Activated CD4-positive, alpha-beta T cell treated with anti-CD3 and anti-CD28 coated beads, Interleukin-2, amount 10 ng/mL, durations not matched to agents 24 days and 14 days (primary cell): ENCODE results near the gene FRMD4A. TPM values are rescaled to one million over a fixed set of nuclear protein-coding genes. Genes with fewer than 3 reads are reported as not detected.
"Not testable (repeated sequence)": the region's sequence is repeated elsewhere in the genome, so short reads cannot be mapped to it uniquely, and the experiment has no call there.

ENCODE experiments used
- DNase-seq: peaks from one replicate; pipeline ENCODE4 v3.0.0; 2022
- H3K27ac Mint-ChIP-seq: one replicate; pipeline ENCODE4 v1.8.0; 2022; ENCODE audit warnings: mild to moderate bottlenecking, mixed read lengths
- H3K27me3 Mint-ChIP-seq: one replicate; pipeline ENCODE4 v1.8.0; 2022; ENCODE audit warnings: mixed read lengths
- H3K36me3 Mint-ChIP-seq: one replicate; pipeline ENCODE4 v1.8.0; 2022; ENCODE audit warnings: low read depth, mild to moderate bottlenecking, mixed read lengths
- H3K4me1 Mint-ChIP-seq: one replicate; pipeline ENCODE4 v1.8.0; 2021; ENCODE audit warnings: mixed read lengths
- H3K4me3 Mint-ChIP-seq: one replicate; pipeline ENCODE4 v1.8.0; 2022; ENCODE audit warnings: mild to moderate bottlenecking, moderate library complexity, mixed read lengths
- H3K9me3 Mint-ChIP-seq: one replicate; pipeline ENCODE4 v1.8.0; 2021; ENCODE audit warnings: mixed read lengths
- intact Hi-C: fragments of 100-400 bp; cut with micrococcal nuclease; formaldehyde crosslinking; loops from one replicate; pipeline ENCODE4 v1.15.1; 2023
- total RNA-seq: library from RNA; stranded (reverse); gene quantifications from 2 replicates; pipeline ENCODE4 v1.2.3, GENCODE V29; 2022

Gene FRMD4A
- total RNA-seq, 1 donor from 2014 or later: 0.98 TPM

GRCh38 chr10:14142606-14143250 lies 188.0 kb downstream of the FRMD4A start:
- H3K27me3 Mint-ChIP-seq: peaks cover 7% of the 10 kb centered on the region
- no peaks in the 10 kb centered on the region for H3K36me3 Mint-ChIP-seq
- H3K4me1 Mint-ChIP-seq: no peaks in the 10 kb centered on the region
- no peak overlapping the region for H3K4me3 Mint-ChIP-seq
- intact Hi-C loops: no loop called here
- DNase-seq: no peak
- no peaks in the 10 kb centered on the region for H3K9me3 Mint-ChIP-seq
- no peak overlapping the region for H3K27ac Mint-ChIP-seq

- no peaks in the 10 kb centered on the region for H3K36me3 Mint-ChIP-seq
- DNase-seq: no peak
- intact Hi-C loops: no loop called here
- no peaks in the 10 kb centered on the region for H3K9me3 Mint-ChIP-seq
- no peak overlapping the region for H3K4me3 Mint-ChIP-seq
- no peak overlapping the region for H3K27ac Mint-ChIP-seq
- no peaks in the 10 kb centered on the region for H3K4me1 Mint-ChIP-seq
- peaks cover 2% of the 10 kb centered on the region for H3K27me3 Mint-ChIP-seq
Measured at GRCh38 chr10:14141283-14141682, 189.4 kb downstream of the FRMD4A start.

DNA sequence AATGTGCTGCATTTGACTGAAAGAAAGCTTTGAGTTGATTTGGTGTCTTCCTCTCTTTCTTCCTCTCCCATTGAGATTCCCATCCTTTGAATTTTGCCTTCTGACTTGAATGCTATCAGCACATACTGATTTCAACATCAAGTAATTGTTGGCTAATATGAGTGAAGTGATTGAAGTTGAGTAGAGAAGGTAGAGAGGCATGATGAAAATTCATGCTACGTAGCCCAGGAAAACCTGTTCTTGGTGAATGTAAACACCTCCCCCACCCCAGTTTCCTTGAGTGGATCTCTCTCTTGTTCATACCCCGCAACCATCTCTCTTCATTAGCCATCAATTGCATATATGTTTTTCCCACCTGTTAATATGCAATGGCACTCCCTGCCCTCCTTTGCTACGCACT lies 193.3 kb downstream of the FRMD4A start:
- no peak for DNase-seq
- no peaks in the 10 kb centered on the region for H3K4me1 Mint-ChIP-seq
- H3K27me3 Mint-ChIP-seq: peaks cover 4% of the 10 kb centered on the region
- H3K36me3 Mint-ChIP-seq: no peaks in the 10 kb centered on the region
- H3K9me3 Mint-ChIP-seq: peaks cover 8% of the 10 kb centered on the region
- H3K27ac Mint-ChIP-seq: no peak overlapping the region
- H3K4me3 Mint-ChIP-seq: no peak overlapping the region
- intact Hi-C loops: no loop called here

DNA sequence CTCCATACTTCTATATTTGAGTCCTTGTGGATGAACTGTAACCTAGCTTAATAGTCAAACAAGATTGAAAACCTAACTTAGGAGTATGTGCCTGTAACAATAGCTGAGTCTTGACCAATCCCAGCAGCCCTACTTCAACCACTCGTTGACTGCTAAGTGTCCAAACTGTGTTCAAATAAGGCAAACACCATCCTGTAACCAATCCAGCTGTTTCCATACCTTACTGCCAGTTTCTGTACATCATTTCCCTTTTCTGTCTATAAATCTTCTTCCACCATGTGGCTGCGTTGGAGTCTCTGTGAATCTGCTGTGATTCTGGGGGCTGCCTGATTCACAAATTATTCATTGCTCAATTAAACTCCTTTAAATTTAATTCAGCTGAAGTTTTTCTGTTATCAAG lies 195.5 kb downstream of the FRMD4A start:
- H3K36me3 Mint-ChIP-seq, H3K27me3 Mint-ChIP-seq, H3K9me3 Mint-ChIP-seq, H3K4me1 Mint-ChIP-seq, intact Hi-C loops, DNase-seq, H3K4me3 Mint-ChIP-seq, H3K27ac Mint-ChIP-seq: not testable (repeated sequence)

- H3K4me1 Mint-ChIP-seq: no peaks in the 10 kb centered on the region
- peaks cover 2% of the 10 kb centered on the region for H3K27me3 Mint-ChIP-seq
- H3K36me3 Mint-ChIP-seq: no peaks in the 10 kb centered on the region
- intact Hi-C loops: no loop called here
- no peak overlapping the region for H3K27ac Mint-ChIP-seq
- H3K4me3 Mint-ChIP-seq: no peak overlapping the region
- no peak for DNase-seq
- H3K9me3 Mint-ChIP-seq: peaks cover 8% of the 10 kb centered on the region
Measured at GRCh38 chr10:14134275-14134674, 196.4 kb downstream of the FRMD4A start.

DNA sequence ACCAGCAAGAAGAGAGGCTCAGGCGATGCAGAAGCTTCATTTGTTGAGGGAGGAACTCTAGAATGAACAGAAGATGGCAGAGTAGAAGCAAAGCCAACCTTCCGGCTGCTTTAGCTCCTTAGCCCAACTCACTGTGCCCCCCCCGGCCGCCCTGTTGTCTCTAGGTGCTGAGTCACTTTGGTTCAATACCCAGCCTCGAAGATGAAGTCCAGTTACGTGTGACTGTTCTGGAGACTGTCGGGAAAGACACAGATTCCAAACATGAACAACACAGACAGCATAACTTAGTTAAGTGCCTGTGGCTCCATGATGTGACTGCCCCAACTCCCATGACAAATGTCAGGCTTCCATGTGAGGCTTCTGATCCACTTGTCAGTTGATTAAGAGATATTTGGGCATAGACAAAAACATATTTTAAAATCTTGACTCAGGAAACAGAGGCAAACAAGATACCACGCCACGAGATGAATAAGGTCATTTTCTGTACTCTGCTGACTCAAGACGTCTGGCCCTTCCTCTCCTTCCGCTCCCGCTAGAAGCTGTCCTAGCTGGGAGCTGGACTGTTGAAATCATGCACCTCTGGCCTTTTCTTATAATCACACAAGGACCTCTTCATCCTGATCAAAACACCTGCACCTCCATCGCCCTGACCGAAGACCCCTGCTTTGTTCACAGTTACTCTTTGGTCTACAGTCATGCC lies 199.3 kb downstream of the FRMD4A start:
- no peaks in the 10 kb centered on the region for H3K4me1 Mint-ChIP-seq
- H3K4me3 Mint-ChIP-seq: no peak overlapping the region
- no peak for DNase-seq
- H3K27ac Mint-ChIP-seq: no peak overlapping the region
- intact Hi-C loops: no loop called here
- H3K27me3 Mint-ChIP-seq: peaks cover 2% of the 10 kb centered on the region
- H3K9me3 Mint-ChIP-seq: peaks cover 8% of the 10 kb centered on the region
- no peaks in the 10 kb centered on the region for H3K36me3 Mint-ChIP-seq

DNA sequence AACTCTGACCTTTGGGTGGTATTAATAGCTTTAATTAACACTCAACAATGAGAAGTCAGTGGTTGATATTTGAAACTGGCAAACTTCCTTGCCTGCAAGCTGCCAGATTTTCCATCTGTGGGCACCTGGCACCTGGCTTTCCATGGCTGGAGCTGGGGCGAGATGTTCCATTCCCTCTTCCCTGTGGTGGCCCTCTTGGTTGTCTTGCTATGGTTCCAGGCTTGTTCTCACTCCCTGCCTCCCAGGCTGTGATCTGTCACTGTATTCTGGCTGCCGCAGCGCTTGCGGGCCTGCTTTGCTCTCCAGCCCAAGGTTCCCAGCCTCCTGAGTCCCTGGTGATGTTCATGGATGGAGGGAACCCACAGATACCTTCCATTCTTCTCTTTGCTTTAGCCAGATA lies 201.0 kb downstream of the FRMD4A start:
- Mint-ChIP-seq H3K27me3 (peaks cover 2% of the 10 kb centered on the region), H3K9me3 (peaks cover 8% of the 10 kb centered on the region), H3K4me1 (no peaks in the 10 kb centered on the region), H3K4me3 (no peak overlapping the region), H3K27ac (no peak overlapping the region), H3K36me3 (no peaks in the 10 kb centered on the region)
- DNase-seq: no peak
- intact Hi-C loops: no loop called here

GRCh38 chr10:14128519-14128918 lies 202.2 kb downstream of the FRMD4A start:
- DNase-seq: no peak
- Mint-ChIP-seq H3K4me1 (no peaks in the 10 kb centered on the region), H3K27me3 (no peaks in the 10 kb centered on the region), H3K27ac (no peak overlapping the region), H3K4me3 (no peak overlapping the region), H3K9me3 (no peaks in the 10 kb centered on the region), H3K36me3 (no peaks in the 10 kb centered on the region)
- intact Hi-C loops: no loop called here

- H3K27me3 Mint-ChIP-seq: no peaks in the 10 kb centered on the region
- no peaks in the 10 kb centered on the region for H3K9me3 Mint-ChIP-seq
- no peak for DNase-seq
- H3K36me3 Mint-ChIP-seq: no peaks in the 10 kb centered on the region
- intact Hi-C loops: no loop called here
- H3K4me1 Mint-ChIP-seq: no peaks in the 10 kb centered on the region
- H3K27ac Mint-ChIP-seq: no peak overlapping the region
- no peak overlapping the region for H3K4me3 Mint-ChIP-seq
Measured at GRCh38 chr10:14126697-14127440, 203.9 kb downstream of the FRMD4A start.

- no peak for DNase-seq
- H3K9me3 Mint-ChIP-seq: no peaks in the 10 kb centered on the region
- no peaks in the 10 kb centered on the region for H3K4me1 Mint-ChIP-seq
- no peak overlapping the region for H3K4me3 Mint-ChIP-seq
- intact Hi-C loops: no loop called here
- no peak overlapping the region for H3K27ac Mint-ChIP-seq
- no peaks in the 10 kb centered on the region for H3K36me3 Mint-ChIP-seq
- no peaks in the 10 kb centered on the region for H3K27me3 Mint-ChIP-seq
Measured at GRCh38 chr10:14125564-14125963, 205.2 kb downstream of the FRMD4A start.

- Mint-ChIP-seq H3K4me1 (no peaks in the 10 kb centered on the region), H3K4me3 (no peak overlapping the region), H3K9me3 (no peaks in the 10 kb centered on the region), H3K36me3 (no peaks in the 10 kb centered on the region), H3K27ac (no peak overlapping the region), H3K27me3 (no peaks in the 10 kb centered on the region)
- DNase-seq: no peak
- intact Hi-C loops: no loop called here
Measured at GRCh38 chr10:14124941-14125340, 205.8 kb downstream of the FRMD4A start.

DNA sequence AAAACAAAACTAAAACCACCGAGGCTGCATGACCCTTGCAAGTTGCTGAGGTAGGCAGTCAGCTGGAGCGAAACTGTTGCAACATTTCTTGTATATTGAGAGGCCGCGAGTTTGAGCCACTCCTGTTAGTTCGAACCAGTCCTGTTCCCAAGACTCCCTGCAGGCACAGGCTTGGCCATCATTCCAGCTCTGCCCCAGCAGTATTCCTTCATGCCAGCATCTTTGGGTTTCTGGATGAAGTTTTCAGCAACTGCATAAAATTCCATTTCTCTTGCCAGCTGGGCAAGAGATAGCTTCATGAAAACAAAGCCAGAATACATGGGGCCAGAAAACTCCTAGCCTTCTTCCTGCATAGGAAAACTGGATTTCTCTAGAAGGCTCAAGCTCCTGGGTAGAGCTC lies 207.6 kb downstream of the FRMD4A start:
- H3K36me3 Mint-ChIP-seq: no peaks in the 10 kb centered on the region
- no peaks in the 10 kb centered on the region for H3K4me1 Mint-ChIP-seq
- H3K4me3 Mint-ChIP-seq: no peak overlapping the region
- no peaks in the 10 kb centered on the region for H3K9me3 Mint-ChIP-seq
- intact Hi-C loops: no loop called here
- DNase-seq: no peak
- H3K27ac Mint-ChIP-seq: no peak overlapping the region
- H3K27me3 Mint-ChIP-seq: no peaks in the 10 kb centered on the region

DNA sequence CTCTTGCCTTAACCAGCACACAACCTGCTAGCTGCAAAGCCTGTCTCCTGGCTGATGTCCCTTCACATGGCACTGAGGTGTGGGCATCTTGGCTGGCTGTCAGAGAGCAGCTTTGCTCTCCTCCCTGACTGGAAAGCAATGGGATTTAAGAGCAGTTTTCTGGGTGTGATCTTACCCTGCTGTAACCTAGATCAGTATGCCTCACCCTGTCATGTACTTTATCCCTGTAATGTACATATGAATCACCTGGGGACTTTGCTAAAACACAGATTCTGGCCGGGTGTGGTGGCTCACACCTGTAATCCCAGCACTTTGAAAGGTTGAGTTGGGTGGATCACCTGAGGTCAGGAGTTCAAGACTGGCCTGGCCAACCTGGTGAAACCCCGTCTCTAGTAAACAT lies 209.9 kb downstream of the FRMD4A start:
- Mint-ChIP-seq H3K9me3 (no peaks in the 10 kb centered on the region), H3K36me3 (no peaks in the 10 kb centered on the region), H3K4me1 (no peaks in the 10 kb centered on the region), H3K4me3 (no peak overlapping the region), H3K27ac (no peak overlapping the region), H3K27me3 (no peaks in the 10 kb centered on the region)
- intact Hi-C loops: no loop called here
- no peak for DNase-seq

- H3K36me3 Mint-ChIP-seq: no peaks in the 10 kb centered on the region
- H3K4me1 Mint-ChIP-seq: no peaks in the 10 kb centered on the region
- intact Hi-C loops: no loop called here
- no peak overlapping the region for H3K4me3 Mint-ChIP-seq
- no peak for DNase-seq
- no peaks in the 10 kb centered on the region for H3K9me3 Mint-ChIP-seq
- no peak overlapping the region for H3K27ac Mint-ChIP-seq
- H3K27me3 Mint-ChIP-seq: no peaks in the 10 kb centered on the region
Measured at GRCh38 chr10:14118953-14119352, 211.8 kb downstream of the FRMD4A start.
